Measurements from ENCODE around the gene NEK2. TPM values are rescaled to one million over a fixed set of nuclear protein-coding genes. Genes with fewer than 3 reads are reported as not detected.
A peak's percentile ranks its signal among the peaks of the same experiment; 100 is the strongest.
"Not testable (repeated sequence)": the region's sequence is repeated elsewhere in the genome, so short reads cannot be mapped to it uniquely, and the experiment has no call there.

NEK2 gene
- total RNA-seq, 2 donors from 2014 or later, result not detected

DNA sequence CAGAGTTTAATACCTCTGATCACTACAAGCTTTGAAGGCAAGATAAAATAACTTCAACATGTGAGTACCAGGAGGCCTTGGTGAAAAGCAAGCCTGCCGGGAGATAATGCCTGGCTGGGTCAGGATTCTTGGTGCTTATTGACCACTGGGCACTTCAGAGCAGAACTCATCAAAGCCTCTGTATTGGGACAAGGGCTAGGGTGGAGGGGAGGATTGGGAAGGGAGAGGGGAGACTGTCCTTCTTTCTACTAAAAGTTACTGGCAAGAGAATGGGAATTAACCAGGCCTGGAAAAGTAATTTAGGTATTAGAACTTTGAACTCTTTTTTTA is 35.2 kb downstream of the NEK2 start:
- Histone ChIP-seq H3K27me3 (no peaks in the 10 kb centered on the region), H3K27ac (peak overlapping the region in 1 of 4 donors; percentile 5), H3K9me3 (no peaks in the 10 kb centered on the region), H3K4me3 (no peak overlapping the region), H3K4me1 (peaks cover 34% of the 10 kb centered on the region), H3K36me3 (replicated peaks in 1 of 2; ENCODE audit: insufficient read depth in 1 of 2, low read depth in 2 of 2) (no peaks in the 10 kb centered on the region)
- no peak for ATAC-seq
- intact Hi-C loops (cut with DNase I), result no loop called here
- WGBS, 2 donors, result 33 to 42% methylated on average over 1 of the region's 1 CpG
- DNase-seq, result no peak
- no peak for TF ChIP-seq POLR2A (IDR thresholded peaks at IDR 0.05)
- TF ChIP-seq, protein P1, sequence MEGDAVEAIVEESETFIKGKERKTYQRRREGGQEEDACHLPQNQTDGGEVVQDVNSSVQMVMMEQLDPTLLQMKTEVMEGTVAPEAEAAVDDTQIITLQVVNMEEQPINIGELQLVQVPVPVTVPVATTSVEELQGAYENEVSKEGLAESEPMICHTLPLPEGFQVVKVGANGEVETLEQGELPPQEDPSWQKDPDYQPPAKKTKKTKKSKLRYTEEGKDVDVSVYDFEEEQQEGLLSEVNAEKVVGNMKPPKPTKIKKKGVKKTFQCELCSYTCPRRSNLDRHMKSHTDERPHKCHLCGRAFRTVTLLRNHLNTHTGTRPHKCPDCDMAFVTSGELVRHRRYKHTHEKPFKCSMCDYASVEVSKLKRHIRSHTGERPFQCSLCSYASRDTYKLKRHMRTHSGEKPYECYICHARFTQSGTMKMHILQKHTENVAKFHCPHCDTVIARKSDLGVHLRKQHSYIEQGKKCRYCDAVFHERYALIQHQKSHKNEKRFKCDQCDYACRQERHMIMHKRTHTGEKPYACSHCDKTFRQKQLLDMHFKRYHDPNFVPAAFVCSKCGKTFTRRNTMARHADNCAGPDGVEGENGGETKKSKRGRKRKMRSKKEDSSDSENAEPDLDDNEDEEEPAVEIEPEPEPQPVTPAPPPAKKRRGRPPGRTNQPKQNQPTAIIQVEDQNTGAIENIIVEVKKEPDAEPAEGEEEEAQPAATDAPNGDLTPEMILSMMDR (IDR thresholded peaks at IDR 0.05), result no peak

DNA sequence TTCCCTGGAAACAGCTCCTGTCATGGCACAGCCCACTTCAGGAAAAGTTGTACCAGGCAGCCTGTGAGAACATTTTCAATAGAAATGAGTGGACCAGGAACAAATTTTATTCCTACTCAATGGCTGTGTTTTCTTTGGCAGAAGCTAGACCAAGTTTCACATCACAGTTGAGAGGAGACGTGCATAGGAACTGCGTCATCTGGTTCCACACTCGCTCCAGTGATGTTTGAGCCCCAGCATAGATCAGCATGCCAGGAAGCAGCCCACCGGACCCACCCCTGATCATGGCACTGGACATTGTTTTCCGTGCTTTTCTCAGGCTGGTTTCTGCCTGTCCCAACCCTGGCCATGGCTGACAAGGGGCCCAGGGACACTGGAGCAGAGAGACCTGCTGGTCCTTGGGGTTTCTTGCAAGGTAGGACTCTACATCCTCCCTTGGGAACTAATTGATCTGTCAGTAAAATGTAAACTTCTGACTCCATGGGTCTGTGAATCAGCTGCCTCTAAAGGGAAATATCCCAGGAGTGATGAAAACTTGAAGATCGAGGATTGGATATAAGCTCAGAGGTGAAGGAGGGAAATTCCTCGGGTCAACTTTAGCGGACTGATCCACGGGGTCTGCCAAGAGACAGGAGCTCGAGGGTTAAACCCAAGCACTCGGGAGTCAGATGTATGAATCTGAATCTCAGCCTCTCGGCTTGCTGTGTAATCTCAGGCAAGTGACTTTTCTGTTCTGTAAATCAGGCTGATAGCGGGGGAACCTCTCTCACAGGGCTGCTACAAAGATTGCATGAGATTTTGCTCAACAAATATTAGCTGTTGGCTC is 35.7 kb downstream of the NEK2 start:
- Histone ChIP-seq H3K36me3 (replicated peaks in 1 of 2; ENCODE audit: insufficient read depth in 1 of 2, low read depth in 2 of 2) (no peaks in the 10 kb centered on the region), H3K27me3 (no peaks in the 10 kb centered on the region), H3K4me3 (no peak overlapping the region), H3K9me3 (no peaks in the 10 kb centered on the region), H3K4me1 (peaks cover 30% of the 10 kb centered on the region), H3K27ac (peak overlapping the region in 1 of 4 donors; percentile 5)
- ATAC-seq (no peak), DNase-seq (no peak)
- intact Hi-C loops (cut with DNase I), result no loop called here
- TF ChIP-seq, protein P1 (IDR thresholded peaks at IDR 0.05), result no peak
- no peak for TF ChIP-seq POLR2A (IDR thresholded peaks at IDR 0.05)
- 32 to 54% methylated on average over 9 to 13 of the region's 13 CpGs for WGBS, 2 donors

DNA sequence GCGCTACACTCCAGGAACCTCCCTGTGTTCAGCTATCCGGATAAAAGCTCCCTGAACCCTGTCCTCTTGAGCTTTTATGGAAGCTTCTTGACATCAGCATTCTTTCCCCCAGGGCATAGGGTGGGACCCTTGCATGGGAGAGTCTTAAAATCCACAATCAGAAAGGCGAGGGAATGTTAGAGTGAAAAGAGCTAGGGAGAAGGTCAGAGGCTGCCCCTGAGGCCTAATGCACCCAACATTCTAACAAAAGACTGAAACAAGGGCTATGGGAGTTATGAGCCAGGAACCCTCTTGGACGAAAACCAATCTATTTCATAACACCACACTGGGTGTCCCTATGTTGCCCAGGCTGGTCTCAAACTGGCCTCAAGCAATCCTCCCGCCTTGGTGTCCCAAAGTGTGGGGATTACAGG is 36.7 kb downstream of the NEK2 start:
- ATAC-seq, result no peak
- H3K27ac ChIP-seq, result no peak overlapping the region
- TF ChIP-seq, protein P1 (IDR thresholded peaks at IDR 0.05), result no peak
- no peak for TF ChIP-seq POLR2A (IDR thresholded peaks at IDR 0.05)
- intact Hi-C loops (cut with DNase I), result no loop called here
- 83 to 89% methylated on average over 5 of the region's 5 CpGs for WGBS, 2 donors
- H3K4me1 ChIP-seq, result peaks cover 25% of the 10 kb centered on the region
- no peaks in the 10 kb centered on the region for H3K36me3 ChIP-seq (replicated peaks in 1 of 2; ENCODE audit: insufficient read depth in 1 of 2, low read depth in 2 of 2)
- no peak for DNase-seq
- no peaks in the 10 kb centered on the region for H3K27me3 ChIP-seq
- H3K4me3 ChIP-seq, result no peak overlapping the region
- no peaks in the 10 kb centered on the region for H3K9me3 ChIP-seq

DNA sequence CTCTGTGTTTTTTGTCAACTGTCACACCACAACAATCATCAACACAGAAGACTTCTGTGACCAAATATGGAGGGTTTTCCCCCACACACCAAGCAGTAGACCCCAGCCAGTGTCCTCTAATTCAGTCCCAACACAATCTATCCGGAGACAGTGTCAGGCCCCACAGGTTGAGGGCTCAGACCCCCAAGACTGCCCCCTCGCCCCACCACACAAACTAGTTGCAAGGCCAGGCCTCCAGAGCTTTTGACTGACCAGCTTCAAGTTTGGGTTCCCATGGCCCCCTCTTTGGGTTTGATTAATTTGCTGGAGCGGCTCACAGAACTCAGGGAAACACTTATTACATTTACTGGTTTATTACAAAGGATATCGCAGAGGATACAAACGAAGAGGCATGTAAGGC is 37.2 kb downstream of the NEK2 start:
- Histone ChIP-seq H3K4me3 (no peak overlapping the region), H3K27ac (no peak overlapping the region), H3K36me3 (replicated peaks in 1 of 2; ENCODE audit: insufficient read depth in 1 of 2, low read depth in 2 of 2) (no peaks in the 10 kb centered on the region), H3K4me1 (peaks cover 25% of the 10 kb centered on the region), H3K27me3 (no peaks in the 10 kb centered on the region), H3K9me3 (no peaks in the 10 kb centered on the region)
- intact Hi-C loops (cut with DNase I), result no loop called here
- WGBS, 2 donors, result 63 to 95% methylated on average over 5 of the region's 5 CpGs
- DNase-seq, result no peak
- no peak for ATAC-seq
- TF ChIP-seq, protein P1 (IDR thresholded peaks at IDR 0.05), result no peak

DNA sequence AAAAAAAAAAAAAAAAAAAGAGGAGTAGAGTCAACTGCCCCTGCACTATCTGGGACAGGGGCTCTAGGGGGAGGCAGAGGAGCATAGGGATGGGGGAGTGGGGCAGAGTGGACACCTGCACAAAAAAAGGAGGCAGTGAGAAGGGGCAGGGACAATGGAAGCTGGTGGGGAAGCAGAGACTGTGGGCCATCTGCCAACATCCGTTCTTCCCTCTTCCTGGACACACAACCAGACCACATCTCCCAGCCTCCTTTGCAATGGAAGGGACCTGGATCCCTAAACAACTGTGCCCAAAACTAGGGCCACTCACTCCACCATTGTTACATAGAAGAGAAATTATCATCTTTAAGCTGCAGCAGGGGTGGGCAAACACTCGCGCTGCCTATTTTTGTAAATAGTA is 38.4 kb downstream of the NEK2 start:
- DNase-seq (no peak), ATAC-seq (no peak)
- 67 to 68% methylated on average over 3 of the region's 3 CpGs for WGBS, 2 donors
- TF ChIP-seq, protein P1 (IDR thresholded peaks at IDR 0.05), result no peak
- TF ChIP-seq POLR2A (IDR thresholded peaks at IDR 0.05), result no peak
- peaks cover 30% of the 10 kb centered on the region for H3K4me1 ChIP-seq
- H3K4me3 ChIP-seq, result no peak overlapping the region
- no peaks in the 10 kb centered on the region for H3K27me3 ChIP-seq
- intact Hi-C loops (cut with DNase I), result no loop called here
- no peaks in the 10 kb centered on the region for H3K9me3 ChIP-seq
- H3K27ac ChIP-seq, result no peak overlapping the region
- H3K36me3 ChIP-seq (replicated peaks in 1 of 2; ENCODE audit: insufficient read depth in 1 of 2, low read depth in 2 of 2), result no peaks in the 10 kb centered on the region

DNA sequence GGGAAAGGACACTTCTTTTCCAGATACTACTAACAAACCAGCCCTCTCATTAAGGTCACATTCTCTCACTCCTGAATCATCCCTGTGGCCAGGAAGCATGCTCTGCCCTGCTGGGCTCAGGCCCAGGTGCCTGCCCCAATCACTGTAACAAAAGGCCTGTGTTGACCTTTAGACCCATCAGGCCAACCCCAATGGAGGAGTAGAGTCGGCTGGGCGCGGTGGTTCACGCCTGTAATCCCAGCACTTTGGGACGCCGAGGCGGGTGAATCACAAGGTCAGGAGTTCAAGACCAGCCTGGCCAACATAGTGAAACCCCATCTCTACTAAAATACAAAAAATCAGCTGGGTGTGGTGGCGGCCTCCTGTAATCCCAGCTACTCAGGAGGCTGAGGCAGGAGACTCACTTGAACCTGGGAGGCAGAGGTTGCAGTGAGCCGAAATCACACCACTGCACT is 38.8 kb downstream of the NEK2 start:
- H3K4me3 ChIP-seq; H3K9me3 ChIP-seq; DNase-seq; H3K27me3 ChIP-seq; intact Hi-C loops (cut with DNase I); ATAC-seq; H3K27ac ChIP-seq; H3K36me3 ChIP-seq (replicated peaks in 1 of 2; ENCODE audit: insufficient read depth in 1 of 2, low read depth in 2 of 2): not testable (repeated sequence)
- H3K4me1 ChIP-seq, result peaks cover 34% of the 10 kb centered on the region
- 66 to 78% methylated on average over 5 to 8 of the region's 9 CpGs for WGBS, 2 donors

Data from body of pancreas (tissue), 4 donors.